ENCODE measurements around the gene PUM2.

DNA sequence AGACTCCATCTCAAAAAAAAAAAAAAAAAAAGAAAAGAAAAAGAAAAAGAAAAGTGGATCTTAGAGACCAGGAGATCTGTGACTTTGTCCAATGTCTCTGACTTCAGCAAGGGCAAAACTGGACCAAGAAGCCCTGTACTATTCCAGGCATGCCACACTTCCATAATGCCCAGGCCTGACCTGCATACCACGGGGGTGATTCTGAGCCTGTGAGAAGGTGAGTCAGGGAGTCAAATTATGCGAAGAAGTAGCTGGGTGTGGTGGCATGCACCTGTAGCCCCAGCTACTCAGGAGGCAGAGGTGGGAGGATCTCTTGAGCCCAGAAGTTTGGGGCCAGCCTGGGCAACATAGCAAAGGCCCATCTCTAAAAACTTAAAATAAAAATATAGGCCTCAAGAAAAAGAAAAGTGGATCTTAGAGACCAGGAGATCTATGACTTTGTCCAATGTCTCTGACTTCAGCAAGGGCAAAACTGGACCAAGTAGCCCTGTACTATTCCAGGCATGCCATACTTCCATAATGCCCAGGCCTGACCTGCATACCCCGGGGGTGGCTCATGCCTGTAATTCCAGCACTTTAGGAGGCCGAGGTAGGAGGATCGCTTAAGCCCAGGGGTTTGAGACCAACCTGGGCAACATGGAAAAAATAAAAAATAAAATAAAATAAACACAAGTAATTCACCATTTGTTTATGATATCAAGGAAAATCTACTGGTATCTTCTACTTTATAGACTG is 12.2 kb upstream of the PUM2 start:
- no peak for TF ChIP-seq CTBP1 (IDR thresholded peaks at IDR 0.05; ENCODE audit: borderline replicate concordance)
- TF ChIP-seq SP1 (IDR thresholded peaks at IDR 0.05), result no peak
- TF ChIP-seq ELF4 (IDR thresholded peaks at IDR 0.05), result no peak
- TF ChIP-seq BHLHE40 (IDR thresholded peaks at IDR 0.05; ENCODE audit: borderline replicate concordance), result no peak
- no peak for TF ChIP-seq NFRKB (IDR thresholded peaks at IDR 0.05)
- no peak for TF ChIP-seq FOXA1 (IDR thresholded peaks at IDR 0.05)
- TF ChIP-seq FOXK2 (IDR thresholded peaks at IDR 0.05), result no peak
- TF ChIP-seq, protein P1, sequence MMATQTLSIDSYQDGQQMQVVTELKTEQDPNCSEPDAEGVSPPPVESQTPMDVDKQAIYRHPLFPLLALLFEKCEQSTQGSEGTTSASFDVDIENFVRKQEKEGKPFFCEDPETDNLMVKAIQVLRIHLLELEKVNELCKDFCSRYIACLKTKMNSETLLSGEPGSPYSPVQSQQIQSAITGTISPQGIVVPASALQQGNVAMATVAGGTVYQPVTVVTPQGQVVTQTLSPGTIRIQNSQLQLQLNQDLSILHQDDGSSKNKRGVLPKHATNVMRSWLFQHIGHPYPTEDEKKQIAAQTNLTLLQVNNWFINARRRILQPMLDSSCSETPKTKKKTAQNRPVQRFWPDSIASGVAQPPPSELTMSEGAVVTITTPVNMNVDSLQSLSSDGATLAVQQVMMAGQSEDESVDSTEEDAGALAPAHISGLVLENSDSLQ (IDR thresholded peaks at IDR 0.05), result no peak
- TF ChIP-seq FOXM1 (IDR thresholded peaks at IDR 0.05; ENCODE audit: borderline replicate concordance), result no peak
